Putamen (tissue), 1 donor: ENCODE data around the gene DCHS2.
"Not testable (repeated sequence)": the region's sequence is repeated elsewhere in the genome, so short reads cannot be mapped to it uniquely, and the experiment has no call there.

Experiments
- DNase-seq: peaks from one replicate; pipeline ENCODE4 v3.0.0-alpha.2; 2016; ENCODE audit warnings: low spot score

DCHS2 gene

GRCh38 chr4:154317201-154317999 is 174.2 kb downstream of the DCHS2 start:
- no peak for DNase-seq

DNA sequence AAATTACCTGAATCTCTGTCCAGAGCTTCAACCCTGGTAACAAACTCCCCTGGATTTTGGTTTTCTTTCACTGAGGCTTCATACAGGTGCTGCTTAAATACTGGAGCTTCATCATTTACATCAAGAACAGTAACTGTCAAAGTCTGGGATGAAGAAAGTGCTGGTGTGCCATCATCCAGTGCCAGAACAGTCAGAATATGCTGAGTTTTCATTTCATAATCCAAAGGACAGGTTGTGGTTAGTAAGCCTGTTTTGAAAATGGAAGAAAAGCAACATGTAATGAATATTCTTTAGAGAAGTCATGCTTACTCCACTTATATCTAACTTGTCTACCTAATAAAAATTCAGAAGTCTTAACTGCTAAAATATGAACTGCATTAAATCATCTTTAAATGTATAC is 175.9 kb downstream of the DCHS2 start:
- no peak for DNase-seq

- no peak for DNase-seq
Observed at GRCh38 chr4:154314248-154314647, 177.4 kb downstream of the DCHS2 start.

GRCh38 chr4:154313004-154313585 is 178.5 kb downstream of the DCHS2 start:
- no peak for DNase-seq

DNA sequence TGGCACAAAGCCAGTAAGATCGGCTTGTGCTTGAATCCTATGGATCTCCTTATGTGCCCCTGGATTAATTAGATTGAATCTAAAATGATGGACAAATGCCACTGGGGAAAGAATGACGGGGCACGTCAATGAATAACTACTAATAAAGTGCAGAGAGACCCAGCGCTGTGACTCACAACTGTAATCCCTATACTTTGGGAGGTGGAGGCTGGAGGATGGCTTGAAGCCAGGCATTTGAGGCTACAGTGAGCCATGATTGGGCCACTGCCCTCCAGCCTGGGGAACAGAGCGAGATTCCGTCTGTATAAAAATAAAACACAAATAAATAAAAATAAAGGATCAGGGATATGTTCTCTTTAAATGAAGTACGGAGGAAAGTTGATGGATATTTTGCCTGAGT is 179.4 kb downstream of the DCHS2 start:
- no peak for DNase-seq

DNA sequence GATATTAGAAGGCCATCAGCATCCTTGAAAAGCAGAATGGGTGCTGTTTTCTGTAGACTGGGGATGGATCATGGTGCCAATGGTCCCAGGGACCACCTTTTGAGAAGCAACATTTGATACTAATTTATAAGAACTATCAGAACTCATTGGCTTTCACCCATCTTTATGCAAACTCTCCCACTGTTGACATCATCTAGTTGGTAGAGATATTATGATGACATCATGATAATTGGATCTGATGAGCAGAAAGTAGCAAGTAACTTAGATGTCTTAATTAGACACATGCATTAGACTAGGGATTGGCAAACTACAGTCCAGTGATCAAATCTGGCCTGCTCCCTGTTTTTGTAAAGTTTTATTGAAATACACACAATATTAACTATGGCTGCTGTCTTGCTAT is 181.0 kb downstream of the DCHS2 start:
- no peak for DNase-seq

DNA sequence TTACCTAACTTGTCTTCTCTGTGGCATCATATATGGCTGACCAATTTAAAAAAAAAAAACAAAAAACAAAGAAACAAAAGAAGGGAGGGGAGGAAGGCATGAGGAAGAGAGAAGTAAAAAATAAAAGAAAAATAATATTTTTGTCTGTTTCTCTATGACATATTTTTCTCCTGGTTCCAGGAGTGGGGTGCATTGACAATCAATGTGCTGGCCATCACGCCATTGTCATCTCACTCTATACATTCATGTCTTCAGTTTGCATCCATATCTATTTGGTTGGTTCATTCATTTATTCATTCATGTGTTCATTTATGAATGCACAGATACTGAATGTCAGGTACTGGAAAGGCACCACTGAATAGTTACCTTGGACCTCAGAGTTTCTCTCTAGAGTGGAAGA is 183.4 kb downstream of the DCHS2 start:
- DNase-seq: no peak

- no peak for DNase-seq
Observed at GRCh38 chr4:154307451-154307850, 184.1 kb downstream of the DCHS2 start.

DNA sequence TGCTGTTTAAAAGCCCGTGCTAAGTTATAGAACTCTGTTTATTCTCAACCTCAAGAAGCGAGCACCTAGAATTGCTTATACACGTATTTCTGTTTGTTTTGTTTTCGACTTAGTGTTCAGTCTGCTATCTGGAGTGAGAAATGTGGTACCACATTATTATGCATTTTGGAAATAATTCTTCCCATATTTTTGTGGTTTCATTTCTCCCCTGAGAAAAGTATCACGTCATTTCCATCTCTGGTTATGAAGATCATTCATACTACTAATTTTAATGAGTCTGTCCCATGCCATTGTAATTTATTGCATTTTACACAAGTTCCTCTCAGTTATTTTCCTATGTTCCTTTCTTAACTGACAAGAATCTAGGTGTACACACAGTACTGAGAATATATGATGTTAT is 186.0 kb downstream of the DCHS2 start:
- DNase-seq: no peak

- DNase-seq: no peak
Observed at GRCh38 chr4:154304679-154305078, 186.9 kb downstream of the DCHS2 start.

DNA sequence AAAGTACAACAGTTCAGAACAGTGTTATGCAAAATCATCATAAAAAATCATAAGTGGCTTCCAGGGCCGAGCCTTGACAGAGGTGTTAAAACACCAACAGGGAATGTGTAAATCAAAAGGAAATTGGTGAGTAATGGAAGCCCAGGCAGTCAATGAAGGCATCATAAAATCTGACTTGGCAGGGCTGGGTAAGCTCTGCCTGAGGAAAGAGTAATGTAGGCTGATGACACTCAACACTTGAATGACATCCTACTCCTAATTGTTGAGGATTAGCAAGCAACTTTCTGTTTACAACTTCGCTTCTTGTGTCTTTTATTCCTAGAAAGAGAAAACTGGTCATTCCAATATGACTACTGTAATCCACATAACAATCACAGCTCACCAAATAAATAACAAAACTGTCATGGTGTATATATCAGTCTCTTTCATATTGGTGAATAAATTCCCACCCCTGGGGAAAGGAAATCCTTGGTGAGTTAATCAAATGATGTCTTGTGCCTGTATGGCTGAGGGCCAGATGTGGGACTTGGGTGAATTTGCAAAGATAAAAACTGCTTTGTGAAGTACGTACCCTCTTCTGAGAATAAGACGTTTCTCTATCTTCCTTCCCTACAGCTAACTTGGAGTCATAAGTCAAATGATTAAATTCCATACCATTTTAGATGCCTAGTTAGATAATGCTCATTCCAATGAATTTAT is 196.8 kb downstream of the DCHS2 start:
- no peak for DNase-seq

DNA sequence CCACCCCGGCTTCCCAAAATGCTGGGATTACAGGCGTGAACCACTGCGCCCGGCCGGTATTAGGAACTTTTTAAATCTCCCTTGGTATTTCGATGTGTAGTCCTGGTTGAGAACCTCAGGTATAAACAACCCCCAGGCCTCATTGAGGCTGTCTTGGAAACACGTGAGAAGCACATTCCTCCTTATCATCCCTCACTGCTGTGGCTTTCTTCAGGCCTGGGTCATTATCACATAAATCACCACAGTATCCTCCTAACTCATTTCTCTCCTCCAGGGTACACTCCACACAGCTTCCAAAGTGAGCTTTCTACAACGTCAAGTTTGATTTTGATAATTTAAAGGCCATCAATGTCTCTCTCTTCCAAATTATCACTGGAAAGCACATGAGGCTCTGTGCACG is 198.2 kb downstream of the DCHS2 start:
- DNase-seq: no peak

- no peak for DNase-seq
Observed at GRCh38 chr4:154292589-154292988, 199.0 kb downstream of the DCHS2 start.

DNA sequence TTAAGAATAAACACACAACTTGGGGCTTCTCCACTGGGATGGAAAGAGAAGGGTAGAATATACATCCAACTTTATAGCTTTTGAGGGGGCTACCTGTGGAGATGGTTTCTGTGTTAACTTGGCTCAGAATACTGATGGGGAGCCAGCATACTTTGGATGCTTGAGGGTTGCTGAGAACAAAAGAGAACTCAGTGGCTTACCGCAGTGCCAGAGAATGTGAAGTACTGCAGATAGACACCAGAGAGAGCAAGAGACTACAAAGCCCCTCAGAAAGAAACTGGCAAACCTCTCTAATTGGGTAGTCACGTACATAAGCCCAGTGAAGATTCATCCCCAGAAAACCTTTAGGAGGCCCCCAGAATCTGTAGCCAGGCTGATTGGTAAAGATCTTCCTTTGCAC is 214.4 kb downstream of the DCHS2 start:
- no peak for DNase-seq

DNA sequence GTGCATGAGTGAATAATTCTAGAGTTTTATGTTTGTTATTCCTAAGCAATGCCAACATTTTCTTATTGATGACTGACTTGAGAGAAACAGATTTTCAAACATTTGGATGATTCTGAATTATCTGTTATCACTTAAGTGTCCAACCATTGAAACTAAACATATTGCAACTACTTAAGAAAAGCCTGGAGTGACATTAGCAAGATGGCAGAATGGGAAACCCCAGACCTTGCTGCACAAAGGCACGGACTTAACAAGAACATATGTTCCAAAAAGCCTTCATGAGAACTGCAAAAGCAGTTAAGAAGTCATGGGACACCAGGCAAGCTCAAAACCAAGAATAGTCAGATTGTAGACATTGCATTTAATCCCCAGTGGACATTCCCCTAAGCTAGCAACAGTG is 215.1 kb downstream of the DCHS2 start:
- DNase-seq: no peak

DNA sequence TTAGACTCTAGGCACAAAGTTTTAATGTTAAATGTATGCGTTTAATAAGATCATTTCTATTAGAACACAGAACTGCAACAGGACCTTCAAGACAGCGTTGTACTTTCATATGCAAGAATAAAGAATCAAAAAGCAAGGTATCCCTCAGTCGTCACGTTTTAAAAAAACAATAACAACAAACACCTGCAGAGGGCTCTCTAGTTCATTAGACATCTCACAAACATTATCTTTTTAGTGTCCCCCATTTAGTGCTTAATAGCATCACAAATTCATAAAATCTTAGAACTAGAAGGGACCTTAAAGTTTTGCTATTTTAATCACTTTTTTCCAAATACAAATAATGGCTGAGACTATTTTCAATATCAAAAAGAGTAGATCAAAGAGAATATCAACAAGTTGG is 236.6 kb downstream of the DCHS2 start:
- no peak for DNase-seq

- no peak for DNase-seq
Observed at GRCh38 chr4:154234576-154234975, 257.0 kb downstream of the DCHS2 start.

- DNase-seq: no peak
Observed at GRCh38 chr4:154231806-154232478, 259.7 kb downstream of the DCHS2 start.

- no peak for DNase-seq
Observed at GRCh38 chr4:154230723-154231122, 260.9 kb downstream of the DCHS2 start.

DNA sequence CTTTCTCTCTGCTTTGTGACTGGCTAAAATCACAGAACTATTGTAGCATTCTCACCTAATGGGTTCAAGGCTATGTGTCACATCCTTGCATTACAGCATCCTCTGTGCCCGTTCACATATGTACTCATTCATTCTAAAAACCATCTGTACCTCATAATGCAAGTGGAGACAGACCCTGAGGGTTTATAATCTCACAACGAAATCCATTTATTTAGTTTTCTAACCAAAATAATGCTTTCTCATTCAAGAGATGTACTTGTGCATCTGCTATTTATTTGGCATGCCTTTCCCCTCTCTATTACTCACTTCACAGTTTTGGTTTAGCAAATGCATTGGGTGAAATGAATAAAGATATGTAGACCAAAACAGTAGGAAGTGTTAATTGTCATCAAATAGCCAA is 261.5 kb downstream of the DCHS2 start:
- DNase-seq: no peak

DNA sequence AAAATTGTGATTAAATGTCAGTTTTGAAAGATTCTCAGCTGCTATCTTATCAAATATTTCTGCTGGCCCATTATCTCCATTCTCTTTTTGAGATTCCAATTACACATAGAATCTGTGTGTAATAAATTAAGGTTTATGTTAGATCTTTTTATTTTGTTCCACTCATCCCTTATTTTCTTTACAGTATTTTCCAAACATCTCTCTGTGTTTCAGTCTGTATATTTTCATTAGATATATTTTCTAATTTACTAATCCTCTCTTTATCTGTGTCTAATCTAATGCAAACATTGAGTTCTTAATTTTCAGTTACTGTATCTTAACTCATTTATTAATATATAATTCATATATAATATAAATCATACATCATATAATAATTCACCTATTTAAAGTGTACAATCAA is 268.7 kb downstream of the DCHS2 start:
- no peak for DNase-seq

DNA sequence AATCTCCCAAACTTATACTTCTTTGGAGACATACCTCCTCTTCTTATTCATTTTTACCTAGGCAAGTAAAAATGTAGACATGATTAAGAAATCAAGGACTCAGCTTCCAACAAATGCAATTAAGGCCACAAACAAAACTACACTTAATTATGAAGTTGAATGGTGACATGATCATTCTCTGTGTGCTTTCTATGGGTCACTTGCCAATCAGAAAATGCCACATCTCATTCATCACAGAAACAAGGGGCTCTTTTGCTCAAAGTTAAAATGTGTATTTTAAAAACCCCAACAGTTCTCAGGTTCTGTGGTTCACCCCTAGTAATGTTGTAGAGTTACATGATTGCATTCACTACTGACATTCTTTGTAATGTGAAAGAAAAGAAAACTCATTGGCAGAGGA is 273.5 kb downstream of the DCHS2 start:
- no peak for DNase-seq

GRCh38 chr4:154217384-154217783 is 274.2 kb downstream of the DCHS2 start:
- not testable (repeated sequence) for DNase-seq
